ENCODE measurements around the gene CLSTN2.

Gene CLSTN2

GRCh38 chr3:140055092-140055791, 120.3 kb downstream of the CLSTN2 start:
- no peak for DNase-seq

- no peak for DNase-seq
Observed at GRCh38 chr3:140056047-140056446, 121.1 kb downstream of the CLSTN2 start.

- DNase-seq = no peak
Observed at GRCh38 chr3:140061211-140061610, 126.2 kb downstream of the CLSTN2 start.

GRCh38 chr3:140062461-140062860, 127.5 kb downstream of the CLSTN2 start:
- no peak for DNase-seq

- no peak for DNase-seq
Observed at GRCh38 chr3:140067487-140067886, 132.5 kb downstream of the CLSTN2 start.

- no peak for DNase-seq
Observed at GRCh38 chr3:140068494-140069017, 133.6 kb downstream of the CLSTN2 start.

GRCh38 chr3:140073278-140074045, 138.5 kb downstream of the CLSTN2 start:
- DNase-seq = no peak

- DNase-seq = no peak
Observed at GRCh38 chr3:140076552-140076951, 141.6 kb downstream of the CLSTN2 start.

- DNase-seq = no peak
Observed at GRCh38 chr3:140077406-140077805, 142.4 kb downstream of the CLSTN2 start.

- DNase-seq = no peak
Observed at GRCh38 chr3:140078343-140078742, 143.4 kb downstream of the CLSTN2 start.

- DNase-seq = no peak
Observed at GRCh38 chr3:140078940-140079339, 144.0 kb downstream of the CLSTN2 start.

GRCh38 chr3:140081887-140082286, 146.9 kb downstream of the CLSTN2 start:
- DNase-seq = no peak

GRCh38 chr3:140085001-140085400, 150.0 kb downstream of the CLSTN2 start:
- DNase-seq = no peak

GRCh38 chr3:140086642-140087041, 151.7 kb downstream of the CLSTN2 start:
- no peak for DNase-seq

- no peak for DNase-seq
Observed at GRCh38 chr3:140088058-140088457, 153.1 kb downstream of the CLSTN2 start.

GRCh38 chr3:140088513-140088912, 153.5 kb downstream of the CLSTN2 start:
- DNase-seq = no peak

- no peak for DNase-seq
Observed at GRCh38 chr3:140089403-140090072, 154.6 kb downstream of the CLSTN2 start.

- DNase-seq = no peak
Observed at GRCh38 chr3:140091143-140091542, 156.2 kb downstream of the CLSTN2 start.

GRCh38 chr3:140092848-140093536, 158.0 kb downstream of the CLSTN2 start:
- no peak for DNase-seq

GRCh38 chr3:140093742-140094141, 158.8 kb downstream of the CLSTN2 start:
- no peak for DNase-seq

GRCh38 chr3:140094487-140094886, 159.5 kb downstream of the CLSTN2 start:
- no peak for DNase-seq

- DNase-seq = no peak
Observed at GRCh38 chr3:140096037-140096436, 161.1 kb downstream of the CLSTN2 start.
